H1 (cell line): Measurements from ENCODE around the gene PDGFD.
"Not testable (repeated sequence)": the region's sequence is repeated elsewhere in the genome, so short reads cannot be mapped to it uniquely, and the experiment has no call there.

Experiments
- POLR2A ChIP-seq, 2 experiments: IDR thresholded peaks; 1 replicate in 1 of 2; 2 replicates in 1 of 2; pipeline ENCODE4 v1.6.1; 2011; ENCODE audit warnings: low read depth in 2 of 2, low read length in 2 of 2, mild to moderate bottlenecking in 2 of 2; ENCODE audit errors: control extremely low read depth in 1 of 2
- POLR2AphosphoS5 ChIP-seq: IDR thresholded peaks from 2 replicates; pipeline ENCODE4 v1.6.1; 2011; ENCODE audit warnings: low read depth, low read length

DNA sequence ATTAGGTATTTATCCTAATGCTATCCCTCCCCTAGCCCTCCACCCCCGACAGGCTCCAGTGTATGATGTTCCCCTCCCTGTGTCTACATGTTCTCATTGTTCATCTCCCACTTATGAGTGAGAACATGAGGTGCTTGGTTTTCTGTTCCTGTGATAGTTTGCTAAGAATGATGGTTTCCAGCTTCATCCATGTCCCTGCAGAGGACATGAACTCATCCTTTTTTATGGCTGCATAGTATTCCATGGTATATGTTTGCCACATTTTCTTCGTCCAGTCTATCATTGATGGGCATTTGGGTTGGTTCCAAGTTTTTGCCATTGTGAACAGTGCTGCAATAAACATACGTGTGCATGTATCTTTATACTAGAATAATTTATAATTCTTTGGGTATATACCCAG lies 117.1 kb downstream of the PDGFD start:
- TF ChIP-seq POLR2A (IDR thresholded peaks at IDR 0.05; ENCODE audit: control extremely low read depth in 1 of 2, low read depth in 2 of 2, low read length in 2 of 2); POLR2AphosphoS5: not testable (repeated sequence)
